GM12892 (cell line): ENCODE measurements around the gene GYPB.

ENCODE experiments used
- POLR2A ChIP-seq: IDR thresholded peaks from 2 replicates; pipeline ENCODE4 v1.6.1; 2011; ENCODE audit warnings: low read depth, low read length, control low read depth
- POLR2AphosphoS5 ChIP-seq: IDR thresholded peaks from 2 replicates; pipeline ENCODE4 v1.6.1; 2011; ENCODE audit warnings: low read depth, low read length, control low read depth

- TF ChIP-seq POLR2A (no peak), POLR2AphosphoS5 (no peak)
These were observed 37.6 kb upstream of the GYPB start for GRCh38 chr4:144056800-144057199.
